Measurements from ENCODE around the gene GNPTAB.

GRCh38 chr12:101720118-101720517, 110.6 kb downstream of the GNPTAB start:
- TF ChIP-seq, protein P1, sequence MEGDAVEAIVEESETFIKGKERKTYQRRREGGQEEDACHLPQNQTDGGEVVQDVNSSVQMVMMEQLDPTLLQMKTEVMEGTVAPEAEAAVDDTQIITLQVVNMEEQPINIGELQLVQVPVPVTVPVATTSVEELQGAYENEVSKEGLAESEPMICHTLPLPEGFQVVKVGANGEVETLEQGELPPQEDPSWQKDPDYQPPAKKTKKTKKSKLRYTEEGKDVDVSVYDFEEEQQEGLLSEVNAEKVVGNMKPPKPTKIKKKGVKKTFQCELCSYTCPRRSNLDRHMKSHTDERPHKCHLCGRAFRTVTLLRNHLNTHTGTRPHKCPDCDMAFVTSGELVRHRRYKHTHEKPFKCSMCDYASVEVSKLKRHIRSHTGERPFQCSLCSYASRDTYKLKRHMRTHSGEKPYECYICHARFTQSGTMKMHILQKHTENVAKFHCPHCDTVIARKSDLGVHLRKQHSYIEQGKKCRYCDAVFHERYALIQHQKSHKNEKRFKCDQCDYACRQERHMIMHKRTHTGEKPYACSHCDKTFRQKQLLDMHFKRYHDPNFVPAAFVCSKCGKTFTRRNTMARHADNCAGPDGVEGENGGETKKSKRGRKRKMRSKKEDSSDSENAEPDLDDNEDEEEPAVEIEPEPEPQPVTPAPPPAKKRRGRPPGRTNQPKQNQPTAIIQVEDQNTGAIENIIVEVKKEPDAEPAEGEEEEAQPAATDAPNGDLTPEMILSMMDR (IDR thresholded peaks at IDR 0.05; ENCODE audit: insufficient read depth, low read depth, low read length) = no peak
- TF ChIP-seq EZH2 (IDR thresholded peaks at IDR 0.05; ENCODE audit: insufficient read depth, low read length) = no peak

Measured in astrocyte (in vitro differentiated cells and primary cell).